Measurements from ENCODE around the gene CRMP1. TPM values are rescaled to one million over a fixed set of nuclear protein-coding genes. Genes with fewer than 3 reads are reported as not detected.

The CRMP1 gene
- total RNA-seq, 1 donor from 2014 or later: 1.4 TPM

Other genes starting within 250 kb of the CRMP1 start
- gene EVC2, start 184.5 kb downstream of the CRMP1 start, total RNA-seq: 7.1 TPM
- 80.5 TPM for gene EVC, start 181.9 kb downstream of the CRMP1 start, total RNA-seq
- 0.06 TPM for gene C4orf50, start 125.3 kb upstream of the CRMP1 start, total RNA-seq